H1 (cell line): ENCODE measurements around the gene GPN2. TPM values are rescaled to one million over a fixed set of nuclear protein-coding genes. Genes with fewer than 3 reads are reported as not detected.

ENCODE experiments used
- CTCF ChIA-PET: fragments of 300-600 bp; sonication (Branson Sonifier 250); formaldehyde crosslinking; loops from one replicate; lab custom pipeline; 2021; ENCODE audit not compliant: partially characterized antibody; lab: Charles Lee
- POLR2A ChIA-PET: fragments of 300-600 bp; sonication (Branson Sonifier 250); formaldehyde crosslinking; loops from one replicate; lab custom pipeline; 2021; ENCODE audit warnings: inconsistent platforms; ENCODE audit not compliant: partially characterized antibody; lab: Charles Lee
- DNase-seq, 2 experiments: peaks; one replicate each; pipeline versions ENCODE4 v3.0.0 to v3.0.0-alpha.2; 2010 to 2022; ENCODE audit warnings: low spot score in 2 of 2, low read depth in 1 of 2, mixed read lengths in 1 of 2
- FAIRE-seq: peaks from 2 replicates; lab custom pipeline; 2011; peaks lifted over from hg19 to GRCh38; lab: Jason Lieb, UNC
- H2AFZ ChIP-seq: 2 replicates; pipeline ENCODE4 v1.8.1; 2012; ENCODE audit warnings: low read length, inconsistent platforms
- H2AK5ac ChIP-seq: 2 replicates; pipeline ENCODE4 v1.6.1; 2013; ENCODE audit warnings: low read depth, low read length
- H2BK120ac ChIP-seq: replicated peaks from 2 replicates; pipeline ENCODE3; 2013; ENCODE audit warnings: low read depth, low read length, inconsistent platforms
- H2BK12ac ChIP-seq: 2 replicates; pipeline ENCODE4 v1.6.1; 2013; ENCODE audit warnings: low read depth, low read length
- H2BK15ac ChIP-seq: 2 replicates; pipeline ENCODE4 v1.6.1; 2013; ENCODE audit warnings: low read length
- H2BK20ac ChIP-seq: 2 replicates; pipeline ENCODE4 v1.6.1; 2013; ENCODE audit warnings: low read length
- H2BK5ac ChIP-seq: 2 replicates; pipeline ENCODE4 v1.6.1; 2013; ENCODE audit warnings: low read depth, low read length
- H3K14ac ChIP-seq: 2 replicates; pipeline ENCODE4 v1.6.1; 2013; ENCODE audit warnings: inconsistent platforms; ENCODE audit not compliant: insufficient read length
- H3K18ac ChIP-seq: 2 replicates; pipeline ENCODE4 v1.6.1; 2013; ENCODE audit warnings: low read length; ENCODE audit errors: extremely low read depth
- H3K23ac ChIP-seq: 2 replicates; pipeline ENCODE4 v1.6.1; 2013; ENCODE audit warnings: inconsistent platforms; ENCODE audit not compliant: insufficient read length
- H3K23me2 ChIP-seq: 2 replicates; pipeline ENCODE4 v1.6.1; 2013; ENCODE audit warnings: low read depth, low read length
- H3K27ac ChIP-seq: 2 replicates; pipeline ENCODE4 v1.6.1; 2011; ENCODE audit warnings: low read depth, low read length, inconsistent platforms
- H3K27me3 ChIP-seq, 4 experiments: replicated peaks in 1 of 4; 1 replicate in 1 of 4; 2 replicates in 3 of 4; pipeline versions ENCODE4 v1.6.1 to v1.8.1; 2011 to 2013; ENCODE audit warnings: low read length in 3 of 4, mild to moderate bottlenecking in 3 of 4, inconsistent platforms in 2 of 4, mixed read lengths in 2 of 4, moderate library complexity in 1 of 4; ENCODE audit not compliant: control insufficient read depth in 3 of 4, insufficient read depth in 3 of 4; ENCODE audit errors: extremely low read depth in 1 of 4
- H3K36me3 ChIP-seq, 4 experiments: 2 replicates each; pipeline versions ENCODE4 v1.6.1 to v1.8.1; 2011 to 2013; ENCODE audit warnings: mild to moderate bottlenecking in 4 of 4, low read length in 3 of 4, moderate library complexity in 2 of 4, control low read depth in 1 of 4, inconsistent platforms in 1 of 4; ENCODE audit not compliant: insufficient read depth in 4 of 4, control insufficient read depth in 2 of 4
- H3K4ac ChIP-seq: replicated peaks from 2 replicates; pipeline ENCODE3; 2013; ENCODE audit warnings: low read length, low read depth, mixed read lengths, inconsistent platforms; ENCODE audit not compliant: insufficient read length
- H3K4me1 ChIP-seq, 4 experiments: replicated peaks in 1 of 4; 1 replicate in 1 of 4; 2 replicates in 3 of 4; pipeline versions ENCODE4 v1.6.1 to v1.8.1; 2011 to 2013; ENCODE audit warnings: low read length in 3 of 4, inconsistent platforms in 2 of 4, mixed read lengths in 1 of 4; ENCODE audit not compliant: insufficient read depth in 4 of 4, control insufficient read depth in 3 of 4
- H3K4me2 ChIP-seq, 2 experiments: 2 replicates each; pipeline versions ENCODE4 v1.6.1 to v1.8.1; 2011 to 2013; ENCODE audit warnings: low read depth in 2 of 2, low read length in 2 of 2, control low read depth in 1 of 2, inconsistent platforms in 1 of 2, mild to moderate bottlenecking in 1 of 2; ENCODE audit not compliant: insufficient read depth in 1 of 2
- H3K4me3 ChIP-seq, 4 experiments: fragments of 200-600, 300-600 bp in 1 of 4; sonication (generic), shearing (Covaris generic), sonication (Bioruptor Twin) in 1 of 4; 2 replicates each; pipeline versions ENCODE4 v1.5.1 to v1.8.1; 2011 to 2016; ENCODE audit warnings: low read length in 4 of 4, low read depth in 3 of 4, control low read depth in 2 of 4, inconsistent platforms in 2 of 4, mild to moderate bottlenecking in 2 of 4, mixed read lengths in 1 of 4, moderate library complexity in 1 of 4; ENCODE audit not compliant: insufficient read depth in 2 of 4; ENCODE audit errors: extremely low read depth in 1 of 4
- H3K56ac ChIP-seq: replicated peaks from 2 replicates; pipeline ENCODE3; 2013; ENCODE audit warnings: low read depth, mild to moderate bottlenecking, mixed read lengths, low read length, inconsistent platforms; ENCODE audit not compliant: insufficient read length
- H3K79me1 ChIP-seq: 2 replicates; pipeline ENCODE4 v1.6.1; 2013; ENCODE audit warnings: low read depth, low read length, control low read depth
- H3K79me2 ChIP-seq, 2 experiments: 2 replicates each; pipeline versions ENCODE4 v1.6.1 to v1.8.1; 2012 to 2013; ENCODE audit warnings: low read length in 2 of 2, mild to moderate bottlenecking in 2 of 2, inconsistent platforms in 1 of 2; ENCODE audit not compliant: insufficient read depth in 2 of 2, control insufficient read depth in 1 of 2
- H3K9ac ChIP-seq, 4 experiments: replicated peaks in 1 of 4; 1 replicate in 1 of 4; 2 replicates in 3 of 4; pipeline versions ENCODE4 v1.6.1 to v1.8.1; 2011 to 2013; ENCODE audit warnings: low read depth in 3 of 4, low read length in 3 of 4, control low read depth in 2 of 4, mild to moderate bottlenecking in 2 of 4, moderate library complexity in 2 of 4, inconsistent platforms in 1 of 4; ENCODE audit errors: extremely low read depth in 1 of 4
- H3K9me3 ChIP-seq, 2 experiments: 2 replicates each; pipeline versions ENCODE4 v1.6.1 to v1.8.1; 2012 to 2013; ENCODE audit warnings: mild to moderate bottlenecking in 2 of 2, moderate library complexity in 2 of 2, control low read depth in 1 of 2, inconsistent platforms in 1 of 2, low read depth in 1 of 2, low read length in 1 of 2, mixed read lengths in 1 of 2; ENCODE audit not compliant: insufficient read depth in 2 of 2
- H4K20me1 ChIP-seq, 2 experiments: replicated peaks in 1 of 2; 2 replicates each; pipeline versions ENCODE3 to v1.8.1; 2011 to 2013; ENCODE audit warnings: inconsistent platforms in 2 of 2, low read length in 2 of 2, mild to moderate bottlenecking in 1 of 2; ENCODE audit not compliant: insufficient read depth in 2 of 2, control insufficient read depth in 1 of 2
- H4K5ac ChIP-seq: 2 replicates; pipeline ENCODE4 v1.6.1; 2013; ENCODE audit warnings: low read length, low read depth, mixed read lengths, inconsistent platforms; ENCODE audit not compliant: insufficient read length
- H4K8ac ChIP-seq: 2 replicates; pipeline ENCODE4 v1.8.0; 2013; ENCODE audit warnings: mild to moderate bottlenecking, moderate library complexity, low read length, inconsistent platforms; ENCODE audit not compliant: insufficient read depth; ENCODE audit errors: extremely low read depth
- H4K91ac ChIP-seq: replicated peaks from 2 replicates; pipeline ENCODE3; 2013; ENCODE audit warnings: low read length, mixed read lengths, inconsistent platforms; ENCODE audit not compliant: insufficient read length
- CBX8 ChIP-seq: fragments of 300-800, 300-1000 bp; sonication (generic); IDR thresholded peaks from 2 replicates; pipeline ENCODE4 v1.7.1; 2016; ENCODE audit warnings: low read depth, low read length, borderline replicate concordance
- CREB1 ChIP-seq: IDR thresholded peaks from 2 replicates; pipeline ENCODE4 v1.6.1; 2012; ENCODE audit warnings: inconsistent platforms
- HDAC2 ChIP-seq, 2 experiments: fragments of 300-600 bp in 1 of 2; sonication (generic) in 1 of 2; IDR thresholded peaks; 2 replicates each; pipeline ENCODE4 v1.6.1; 2011 to 2012; ENCODE audit warnings: low read depth in 2 of 2, low read length in 2 of 2, mild to moderate bottlenecking in 2 of 2, moderate library complexity in 2 of 2, borderline replicate concordance in 1 of 2, inconsistent platforms in 1 of 2
- MAFK ChIP-seq: IDR thresholded peaks from 2 replicates; pipeline ENCODE4 v1.6.1; 2012; ENCODE audit warnings: low read depth, mild to moderate bottlenecking, improper control_type of control experiment, low read length
- NRF1 ChIP-seq: IDR thresholded peaks from 2 replicates; pipeline ENCODE4 v1.6.1; 2011; ENCODE audit warnings: mild to moderate bottlenecking, low read depth, low read length, improper control_type of control experiment
- RFX5 ChIP-seq: IDR thresholded peaks from 2 replicates; pipeline ENCODE4 v1.6.1; 2011; ENCODE audit warnings: low read depth, low read length, improper control_type of control experiment, borderline replicate concordance
- SAP30 ChIP-seq: fragments of 300-600 bp; sonication (generic); IDR thresholded peaks from 2 replicates; pipeline ENCODE4 v1.7.1; 2012; ENCODE audit warnings: low read length, moderate library complexity, mild to moderate bottlenecking, inconsistent platforms; ENCODE audit not compliant: insufficient read depth, insufficient replicate concordance
- SIX5 ChIP-seq: IDR thresholded peaks from 2 replicates; pipeline ENCODE4 v1.6.1; 2011; ENCODE audit warnings: mild to moderate bottlenecking, low read depth, low read length
- SP1 ChIP-seq: IDR thresholded peaks from 2 replicates; pipeline ENCODE4 v1.6.1; 2011; ENCODE audit warnings: low read depth, low read length
- SRF ChIP-seq: IDR thresholded peaks from 2 replicates; pipeline ENCODE4 v1.6.1; 2011; ENCODE audit warnings: mild to moderate bottlenecking, low read depth, low read length, moderate library complexity
- TAF7 ChIP-seq: optimal IDR thresholded peaks from 2 replicates; pipeline ENCODE3; 2011; ENCODE audit warnings: low read depth, mild to moderate bottlenecking, inconsistent platforms, low read length, moderate library complexity, borderline replicate concordance
- TEAD4 ChIP-seq: IDR thresholded peaks from 2 replicates; pipeline ENCODE4 v1.6.1; 2012; ENCODE audit warnings: low read depth, low read length, inconsistent platforms, mixed read lengths
- WGBS, 2 experiments: shearing (Covaris generic) in 1 of 2; methylation state at CpG; one replicate each; pipeline versions ENCODE4 v1.1.6 to v1.1.7; 2013 to 2015; ENCODE audit warnings: low lambda C conversion rate in 2 of 2, mixed read lengths in 2 of 2, inconsistent platforms in 1 of 2, low coverage in 1 of 2, missing lambda C conversion rate in 1 of 2; ENCODE audit not compliant: insufficient replicate concordance in 2 of 2, insufficient coverage in 1 of 2, insufficient read length in 1 of 2; ENCODE audit errors: extremely low coverage in 1 of 2, missing lambda C conversion rate in 1 of 2; 5-methylcytosine and 5-hydroxymethylcytosine counted together
- polyA plus RNA-seq, 7 experiments: library from polyadenylated mRNA; depleted of rRNA in 3 of 7; stranded (reverse) in 5 of 7; unstranded in 2 of 7; fragments of >200 nt in 5 of 7; fragments of 200-250 nt in 2 of 7; gene quantifications; 1 replicate in 5 of 7; 2 replicates in 1 of 7; 4 replicates in 1 of 7; pipeline versions ENCODE4 v1.2.1 to v1.2.3, GENCODE V29; 2011 to 2013; ENCODE audit warnings: missing spikeins in 2 of 7, mixed read lengths in 2 of 7
- total RNA-seq: library from RNA; stranded (reverse); fragmentation: NEBNext Ultra II Directional; extraction: Animal tissue kit (Norgen Biotek cat#: 25700); gene quantifications from 2 replicates; pipeline ENCODE4 v1.2.1, GENCODE V29; 2021

The GPN2 gene
- total and polyA plus RNA-seq, 2 of the 8 experiments (the other 6 are each of a cell fraction or from before 2014, with no cell fraction given), result 27.3 to 36.8 TPM

DNA sequence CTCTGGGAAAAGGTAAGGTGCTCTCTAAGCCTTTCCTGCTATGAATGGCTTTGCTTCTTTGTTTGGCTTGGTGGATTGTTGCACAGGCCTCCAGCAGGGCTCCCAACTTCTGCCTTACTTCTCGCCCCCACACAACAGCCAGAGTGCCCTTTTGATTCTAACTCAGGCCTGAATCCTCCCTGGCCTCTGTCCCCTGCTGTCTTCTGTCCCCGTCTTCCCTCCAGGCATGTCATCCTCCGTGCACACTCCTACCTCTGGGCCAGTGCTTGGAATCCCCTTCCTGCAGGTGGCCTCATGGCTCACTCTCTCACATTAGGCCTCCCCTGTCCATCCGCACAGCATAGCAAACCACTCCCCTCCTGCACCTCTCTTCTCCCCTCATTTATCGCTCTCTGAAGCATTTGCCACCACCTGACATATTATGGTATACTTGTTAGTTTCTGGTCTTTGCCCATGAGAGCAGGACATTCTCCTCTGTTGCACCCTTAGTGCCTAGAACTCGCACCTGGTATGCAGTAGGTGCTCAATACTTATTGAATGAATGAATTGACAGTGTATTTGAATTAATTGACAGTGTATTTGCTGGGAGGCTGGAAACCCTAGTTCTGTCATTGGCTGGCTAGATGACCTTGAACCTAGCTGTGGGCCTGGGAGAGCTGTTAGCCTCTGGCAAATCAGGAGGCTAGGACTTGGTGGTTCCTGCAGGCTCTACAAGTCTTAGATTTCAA lies 60.7 kb downstream of the GPN2 start:
- no peak overlapping the region for H3K56ac ChIP-seq
- no peak overlapping the region for H2AFZ ChIP-seq
- FAIRE-seq (no peak), DNase-seq (no peak)
- CTCF ChIA-PET, result interaction anchor here (0.6 to 12.8 kb wide), 8 partner anchors 9 to 291 kb away, joined by 3 to 125 read pairs (median 5); partner anchors contain the start of gene SFN
- H4K8ac ChIP-seq, result no peak overlapping the region
- peaks cover 6% of the 10 kb centered on the region; the same call in 1 of the 2 replicates for H3K23me2 ChIP-seq
- POLR2A ChIA-PET, result interaction anchor here (1.5 kb wide), 1 partner anchor 36 kb away, joined by 4 read pairs; no protein-coding TSS in a partner anchor
- peak overlapping the region in 1 of 2 experiments; percentile 4; a peak in 1 of 4 replicates for H3K4me2 ChIP-seq
- H3K4me1 ChIP-seq, result peaks cover 6 to 9% (median 7%) of the 10 kb centered on the region in 4 experiments; a peak in 6 of 7 replicates
- H3K4ac ChIP-seq, result no peak overlapping the region
- H3K18ac ChIP-seq, result no peak overlapping the region
- H3K14ac ChIP-seq, result no peak overlapping the region
- H4K5ac ChIP-seq, result no peak overlapping the region
- H3K9ac ChIP-seq, result no peak overlapping the region
- peaks cover 9 to 12% of the 10 kb centered on the region in 2 experiments for H4K20me1 ChIP-seq
- 83% methylated on average over 6 of the region's 6 CpGs; no CpG with 5 or more reads in 1 of the 2 experiments for WGBS, 2 experiments
- no peak overlapping the region for H2BK15ac ChIP-seq
- no peak overlapping the region for H2BK12ac ChIP-seq
- H3K27me3 ChIP-seq, result no peaks in the 10 kb centered on the region
- H3K4me3 ChIP-seq, result no peak overlapping the region
- H3K36me3 ChIP-seq, result peaks cover 0 to 17% (median 10%) of the 10 kb centered on the region in 4 experiments; a peak in 5 of 8 replicates
- no peak overlapping the region for H2BK5ac ChIP-seq
- H3K27ac ChIP-seq, result no peak overlapping the region
- no peak overlapping the region for H2BK20ac ChIP-seq
- peaks cover 12% of the 10 kb centered on the region for H3K79me1 ChIP-seq
- no peaks in the 10 kb centered on the region for H3K9me3 ChIP-seq
- H2AK5ac ChIP-seq, result no peak overlapping the region
- no peak overlapping the region for H2BK120ac ChIP-seq
- no peak overlapping the region for H3K23ac ChIP-seq
- no peak overlapping the region for H4K91ac ChIP-seq
- peaks cover 0 to 11% of the 10 kb centered on the region in 2 experiments; a peak in 1 of 4 replicates for H3K79me2 ChIP-seq
- TF ChIP-seq CREB1 (no peak), SRF (no peak), SP1 (no peak), SIX5 (no peak), SAP30 (no peak), CBX8 (no peak), TAF7 (no peak), NRF1 (no peak), RFX5 (no peak), MAFK (no peak), HDAC2 (IDR thresholded peaks at IDR 0.05; ENCODE audit: borderline replicate concordance in 1 of 2, low read depth in 2 of 2, low read length in 2 of 2) (no peak), TEAD4 (no peak)
